ENCODE measurements around the gene WBP1. TPM values are rescaled to one million over a fixed set of nuclear protein-coding genes. Genes with fewer than 3 reads are reported as not detected.

Gene WBP1
- total and polyA plus RNA-seq, 2 donors (not counting 1 experiment from before 2014, with no cell fraction given): 43.8 to 78.1 TPM

DNA sequence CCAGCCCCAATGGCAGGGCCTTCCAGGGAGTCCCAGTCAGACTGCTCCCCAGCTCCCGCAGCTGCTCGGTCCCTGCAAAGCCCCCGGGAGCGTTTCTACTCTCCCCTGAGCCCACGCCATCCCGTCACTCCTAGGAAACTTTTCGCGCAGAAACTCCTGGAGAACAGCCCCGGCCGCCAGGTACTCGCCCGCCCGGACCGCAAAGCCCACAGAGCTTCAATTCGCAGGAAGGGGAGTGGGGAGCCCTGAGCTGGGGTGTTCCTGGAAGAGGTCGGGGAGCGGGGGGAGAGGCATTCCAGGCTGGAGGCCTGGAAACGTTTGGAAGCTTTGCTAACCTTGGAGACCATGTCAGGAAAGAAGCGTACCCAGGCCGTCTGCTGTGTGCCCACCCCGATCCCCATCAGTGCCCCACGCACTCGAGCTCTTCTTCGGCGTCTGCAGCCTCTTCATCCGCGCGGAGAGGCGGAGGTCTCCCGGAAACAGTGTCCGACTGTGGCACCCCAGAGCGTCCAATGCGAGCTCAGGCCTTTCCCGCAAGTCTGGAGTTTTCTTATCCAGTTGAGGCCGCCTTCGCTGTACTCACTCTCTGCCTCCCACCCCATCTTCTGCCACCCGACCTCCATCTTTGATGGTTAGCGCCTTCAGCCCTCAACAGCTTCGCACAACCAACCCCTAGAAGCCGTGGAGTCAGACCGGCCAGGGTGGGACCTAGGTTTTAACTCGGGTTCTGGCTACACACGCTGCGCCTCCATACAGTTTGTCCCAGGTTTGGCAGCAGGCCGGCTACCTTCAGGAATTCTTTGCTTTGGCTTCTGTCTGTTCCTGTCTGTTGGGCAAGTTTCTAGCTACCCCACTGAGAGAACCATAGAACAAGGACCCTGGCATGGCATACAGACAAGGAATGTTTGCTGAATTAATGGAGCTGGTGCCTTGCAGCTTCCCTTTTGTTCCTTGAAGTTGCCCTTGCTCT is 45.6 kb downstream of the WBP1 start:
- no peaks in the 10 kb centered on the region for H3K9me3 ChIP-seq (ENCODE audit: control insufficient read depth, insufficient read depth, low read depth, low read length)
- H3K27ac ChIP-seq (ENCODE audit: insufficient read depth, low read length): peak overlapping the region; percentile 75
- peak overlapping the region; percentile 28 for H2AFZ ChIP-seq (ENCODE audit: low read length)
- H4K20me1 ChIP-seq (ENCODE audit: control insufficient read depth, extremely low read depth, insufficient read depth, low read length): no peaks in the 10 kb centered on the region
- peaks cover 15% of the 10 kb centered on the region for H3K79me2 ChIP-seq (ENCODE audit: control insufficient read depth, insufficient read depth, low read length)
- TF ChIP-seq CTCF (conservative IDR thresholded peaks at IDR 0.05 in 1 of 2, IDR thresholded peaks at IDR 0.05 in 1 of 2; ENCODE audit: low read depth in 1 of 2, low read length in 2 of 2): no peak
- no peak for TF ChIP-seq EZH2 (IDR thresholded peaks at IDR 0.05; ENCODE audit: low read length, missing control alignments)
- H3K4me1 ChIP-seq (ENCODE audit: control insufficient read depth, extremely low read depth, insufficient read depth, low read length): peaks cover 13% of the 10 kb centered on the region
- H3K4me2 ChIP-seq (ENCODE audit: extremely low read depth, insufficient read depth, low read length): peak overlapping the region; percentile 90
- H3K4me3 ChIP-seq (replicated peaks in 1 of 4; ENCODE audit: control extremely low read depth in 1 of 4, insufficient read depth in 1 of 4, low read depth in 3 of 4, low read length in 4 of 4): peak overlapping the region; percentile 9 to 69 (median 48)
- H3K36me3 ChIP-seq (ENCODE audit: control insufficient read depth, insufficient read depth, low read length): peaks cover 4% of the 10 kb centered on the region
- no peak for DNase-seq (ENCODE audit: low read depth in 2 of 2)
- H3K9ac ChIP-seq (ENCODE audit: insufficient read depth, low read length): peak overlapping the region; percentile 48
- H3K27me3 ChIP-seq (ENCODE audit: control insufficient read depth, insufficient read depth, low read length): no peaks in the 10 kb centered on the region

- Histone ChIP-seq H3K4me2 (ENCODE audit: extremely low read depth, insufficient read depth, low read length) (no peak overlapping the region), H3K4me1 (ENCODE audit: control insufficient read depth, extremely low read depth, insufficient read depth, low read length) (peaks cover 10% of the 10 kb centered on the region), H3K9me3 (ENCODE audit: control insufficient read depth, insufficient read depth, low read depth, low read length) (no peaks in the 10 kb centered on the region), H4K20me1 (ENCODE audit: control insufficient read depth, extremely low read depth, insufficient read depth, low read length) (no peaks in the 10 kb centered on the region), H3K4me3 (replicated peaks in 1 of 4; ENCODE audit: control extremely low read depth in 1 of 4, insufficient read depth in 1 of 4, low read depth in 3 of 4, low read length in 4 of 4) (peak overlapping the region in 1 of 4 experiments; percentile 45), H3K36me3 (ENCODE audit: control insufficient read depth, insufficient read depth, low read length) (peaks cover 4% of the 10 kb centered on the region), H3K9ac (ENCODE audit: insufficient read depth, low read length) (no peak overlapping the region), H3K27me3 (ENCODE audit: control insufficient read depth, insufficient read depth, low read length) (no peaks in the 10 kb centered on the region), H2AFZ (ENCODE audit: low read length) (no peak overlapping the region), H3K27ac (ENCODE audit: insufficient read depth, low read length) (no peak overlapping the region), H3K79me2 (ENCODE audit: control insufficient read depth, insufficient read depth, low read length) (peaks cover 15% of the 10 kb centered on the region)
- DNase-seq (ENCODE audit: low read depth in 2 of 2): no peak
- TF ChIP-seq CTCF (conservative IDR thresholded peaks at IDR 0.05 in 1 of 2, IDR thresholded peaks at IDR 0.05 in 1 of 2; ENCODE audit: low read depth in 1 of 2, low read length in 2 of 2): no peak
- TF ChIP-seq EZH2 (IDR thresholded peaks at IDR 0.05; ENCODE audit: low read length, missing control alignments): no peak
These were observed 46.4 kb downstream of the WBP1 start for GRCh38 chr2:74504591-74504990.

- H3K9me3 ChIP-seq (ENCODE audit: control insufficient read depth, insufficient read depth, low read depth, low read length): no peaks in the 10 kb centered on the region
- no peak overlapping the region for H2AFZ ChIP-seq (ENCODE audit: low read length)
- TF ChIP-seq CTCF (conservative IDR thresholded peaks at IDR 0.05 in 1 of 2, IDR thresholded peaks at IDR 0.05 in 1 of 2; ENCODE audit: low read depth in 1 of 2, low read length in 2 of 2): no peak
- TF ChIP-seq EZH2 (IDR thresholded peaks at IDR 0.05; ENCODE audit: low read length, missing control alignments): no peak
- peaks cover 15% of the 10 kb centered on the region for H3K79me2 ChIP-seq (ENCODE audit: control insufficient read depth, insufficient read depth, low read length)
- peaks cover 3% of the 10 kb centered on the region for H3K27me3 ChIP-seq (ENCODE audit: control insufficient read depth, insufficient read depth, low read length)
- peak overlapping the region in 2 of 4 experiments; percentile 19 to 47 for H3K4me3 ChIP-seq (replicated peaks in 1 of 4; ENCODE audit: control extremely low read depth in 1 of 4, insufficient read depth in 1 of 4, low read depth in 3 of 4, low read length in 4 of 4)
- H3K4me2 ChIP-seq (ENCODE audit: extremely low read depth, insufficient read depth, low read length): peak overlapping the region; percentile 44
- no peak overlapping the region for H3K27ac ChIP-seq (ENCODE audit: insufficient read depth, low read length)
- H3K9ac ChIP-seq (ENCODE audit: insufficient read depth, low read length): no peak overlapping the region
- H3K36me3 ChIP-seq (ENCODE audit: control insufficient read depth, insufficient read depth, low read length): peaks cover 4% of the 10 kb centered on the region
- peaks cover 10% of the 10 kb centered on the region for H3K4me1 ChIP-seq (ENCODE audit: control insufficient read depth, extremely low read depth, insufficient read depth, low read length)
- no peak for DNase-seq (ENCODE audit: low read depth in 2 of 2)
- H4K20me1 ChIP-seq (ENCODE audit: control insufficient read depth, extremely low read depth, insufficient read depth, low read length): no peaks in the 10 kb centered on the region
These were observed 47.4 kb downstream of the WBP1 start for GRCh38 chr2:74505448-74506246.

Data from fibroblast of lung (primary cell).